Right lobe of liver (tissue), 4 donors: ENCODE results near the gene REST.
"Not testable (repeated sequence)": the region's sequence is repeated elsewhere in the genome, so short reads cannot be mapped to it uniquely, and the experiment has no call there.

Source experiments
- CTCF ChIP-seq, 4 donors: fragments of 200-600 bp in 3 of 4; fragments of 450-650 bp in 1 of 4; IDR thresholded peaks; one replicate each; pipeline versions ENCODE4 v1.5.1 to v1.8.0; 2016 to 2022; ENCODE audit warnings: antibody characterized with exemption in 4 of 4, mild to moderate bottlenecking in 2 of 4
- POLR2A ChIP-seq: fragments of 450-650 bp; IDR thresholded peaks from one replicate; pipeline ENCODE4 v1.6.1; 2017; ENCODE audit warnings: antibody characterized with exemption, mild to moderate bottlenecking
- donor health status: DM: no; HTN: no; CAD: no.
- donor health status: DM: no; HTN: no; CAD: no.
- donor health status: DM: no; HTN: yes; CAD: no.

GRCh38 chr4:56939826-56940225, 32.1 kb downstream of the REST start:
- TF ChIP-seq CTCF (IDR thresholded peaks at IDR 0.05); POLR2A: not testable (repeated sequence)
